Lung (tissue), 12 donors: ENCODE results near the gene COL4A3. TPM values are rescaled to one million over a fixed set of nuclear protein-coding genes. Genes with fewer than 3 reads are reported as not detected.

ENCODE experiments used
- ATAC-seq: fragments of 200-7000 bp; cut with Tn5 transposase; one replicate; pipeline ENCODE4 v1.9.1; 2020; ENCODE audit warnings: moderate number of reproducible peaks; ENCODE audit not compliant: insufficient read depth, low FRiP score
- DNase-seq, 3 donors: peaks; one replicate each; pipeline ENCODE4 v3.0.0-alpha.2; 2013 to 2017
- H3K27ac ChIP-seq, 2 donors: one replicate each; pipeline ENCODE4 v1.5.1; 2013; ENCODE audit warnings: mild to moderate bottlenecking in 2 of 2, moderate library complexity in 2 of 2, control low read depth in 1 of 2, inconsistent platforms in 1 of 2, low read depth in 1 of 2, low read length in 1 of 2
- H3K27me3 ChIP-seq, 3 donors: one replicate each; pipeline ENCODE4 v1.5.1; 2013; ENCODE audit warnings: low read length in 2 of 3; ENCODE audit not compliant: control insufficient read depth in 3 of 3, insufficient read depth in 3 of 3
- H3K36me3 ChIP-seq, 4 donors: one replicate each; pipeline ENCODE4 v1.5.1; 2013; ENCODE audit warnings: low read length in 4 of 4, mild to moderate bottlenecking in 1 of 4, moderate library complexity in 1 of 4; ENCODE audit not compliant: control insufficient read depth in 4 of 4, insufficient read depth in 4 of 4
- H3K4me1 ChIP-seq, 5 donors: one replicate each; pipeline ENCODE4 v1.5.1; 2013; ENCODE audit warnings: low read length in 5 of 5, mild to moderate bottlenecking in 2 of 5, moderate library complexity in 1 of 5; ENCODE audit not compliant: control insufficient read depth in 5 of 5, insufficient read depth in 5 of 5
- H3K4me3 ChIP-seq: one replicate; pipeline ENCODE4 v1.5.1; 2013; ENCODE audit warnings: mild to moderate bottlenecking, control low read depth, moderate library complexity
- H3K9ac ChIP-seq, 2 donors: one replicate each; pipeline ENCODE4 v1.5.1; 2013; ENCODE audit warnings: low read length in 2 of 2, control low read depth in 1 of 2; ENCODE audit not compliant: insufficient read depth in 1 of 2
- H3K9me3 ChIP-seq, 4 donors: one replicate each; pipeline ENCODE4 v1.5.1; 2013; ENCODE audit warnings: low read length in 3 of 4, mild to moderate bottlenecking in 1 of 4, moderate library complexity in 1 of 4; ENCODE audit not compliant: control insufficient read depth in 4 of 4, insufficient read depth in 3 of 4
- WGBS, 2 donors: extraction: QIAGEN DNeasy Blood & Tissue Kit; methylation state at CpG; one replicate each; pipeline ENCODE4 v1.1.7; 2013; 5-methylcytosine and 5-hydroxymethylcytosine counted together
- polyA plus RNA-seq, 2 donors: library from polyadenylated mRNA; stranded (reverse); fragments of 200-250 nt; gene quantifications; one replicate each; pipeline ENCODE4 v1.2.1, GENCODE V29; 2013
- total RNA-seq, 2 donors: library from RNA; depleted of rRNA in 1 of 2; stranded (reverse); fragments of >200 nt in 1 of 2; gene quantifications; one replicate each; pipeline ENCODE4 v1.2.1, GENCODE V29; 2014 to 2021
- TF ChIP-seq, protein P1 (sequence below): IDR thresholded peaks from 2 replicates; pipeline ENCODE4 v1.5.1; 2012; ENCODE audit warnings: mild to moderate bottlenecking; ENCODE audit errors: control extremely low read depth, extremely low read depth
- donor health status: control.
- donor health status: control.
- donor health status: Bipolar disorder and iron deficiency.
- donor health status: healthy.
- donor health status: DM: yes; HTN: yes; CAD: no.

The COL4A3 gene
- total and polyA plus RNA-seq, 4 donors: 3.5 to 34.2 (median 20.2) TPM

DNA sequence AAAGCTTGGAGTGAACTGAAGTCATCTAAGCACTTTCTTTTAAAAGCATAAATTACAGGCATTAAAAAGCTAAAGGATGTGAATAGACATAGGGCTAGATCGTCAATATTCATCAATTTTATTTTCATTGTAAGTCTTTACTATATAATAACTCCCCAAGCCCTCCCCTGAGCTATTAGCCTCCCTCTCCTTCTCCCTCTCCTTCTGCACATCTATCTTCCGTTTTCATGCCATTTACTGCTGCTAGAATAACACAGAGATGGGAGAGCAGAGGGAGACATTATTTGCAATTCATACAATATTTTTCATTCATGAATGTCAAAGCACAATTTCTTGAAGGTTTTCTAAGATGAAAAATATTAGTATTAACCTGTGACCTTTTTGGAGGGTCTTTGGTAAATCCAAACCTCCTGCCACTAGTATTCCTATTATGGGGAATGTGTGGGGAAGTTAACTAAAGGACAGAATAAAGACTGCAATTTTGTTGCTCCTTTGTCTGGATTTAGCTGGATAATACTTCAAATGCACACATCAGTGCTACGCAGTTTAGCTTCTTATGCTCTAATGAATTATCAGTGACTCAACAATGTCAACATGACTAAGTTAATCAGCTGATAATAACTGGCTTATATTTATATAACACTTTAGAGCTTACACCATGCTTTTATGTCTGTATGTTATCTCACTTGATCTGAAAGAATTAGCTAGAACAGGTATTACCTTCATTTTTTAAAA, 132.4 kb downstream of the COL4A3 start:
- Histone ChIP-seq H3K27ac (no peak overlapping the region), H3K4me1 (no peaks in the 10 kb centered on the region), H3K36me3 (no peaks in the 10 kb centered on the region), H3K4me3 (no peak overlapping the region), H3K9ac (no peak overlapping the region), H3K27me3 (no peaks in the 10 kb centered on the region), H3K9me3 (no peaks in the 10 kb centered on the region)
- no peak for DNase-seq
- ATAC-seq: no peak
- WGBS, 2 donors: 81 to 86% methylated on average over 3 of the region's 3 CpGs
- TF ChIP-seq, protein P1, sequence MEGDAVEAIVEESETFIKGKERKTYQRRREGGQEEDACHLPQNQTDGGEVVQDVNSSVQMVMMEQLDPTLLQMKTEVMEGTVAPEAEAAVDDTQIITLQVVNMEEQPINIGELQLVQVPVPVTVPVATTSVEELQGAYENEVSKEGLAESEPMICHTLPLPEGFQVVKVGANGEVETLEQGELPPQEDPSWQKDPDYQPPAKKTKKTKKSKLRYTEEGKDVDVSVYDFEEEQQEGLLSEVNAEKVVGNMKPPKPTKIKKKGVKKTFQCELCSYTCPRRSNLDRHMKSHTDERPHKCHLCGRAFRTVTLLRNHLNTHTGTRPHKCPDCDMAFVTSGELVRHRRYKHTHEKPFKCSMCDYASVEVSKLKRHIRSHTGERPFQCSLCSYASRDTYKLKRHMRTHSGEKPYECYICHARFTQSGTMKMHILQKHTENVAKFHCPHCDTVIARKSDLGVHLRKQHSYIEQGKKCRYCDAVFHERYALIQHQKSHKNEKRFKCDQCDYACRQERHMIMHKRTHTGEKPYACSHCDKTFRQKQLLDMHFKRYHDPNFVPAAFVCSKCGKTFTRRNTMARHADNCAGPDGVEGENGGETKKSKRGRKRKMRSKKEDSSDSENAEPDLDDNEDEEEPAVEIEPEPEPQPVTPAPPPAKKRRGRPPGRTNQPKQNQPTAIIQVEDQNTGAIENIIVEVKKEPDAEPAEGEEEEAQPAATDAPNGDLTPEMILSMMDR: no peak

DNA sequence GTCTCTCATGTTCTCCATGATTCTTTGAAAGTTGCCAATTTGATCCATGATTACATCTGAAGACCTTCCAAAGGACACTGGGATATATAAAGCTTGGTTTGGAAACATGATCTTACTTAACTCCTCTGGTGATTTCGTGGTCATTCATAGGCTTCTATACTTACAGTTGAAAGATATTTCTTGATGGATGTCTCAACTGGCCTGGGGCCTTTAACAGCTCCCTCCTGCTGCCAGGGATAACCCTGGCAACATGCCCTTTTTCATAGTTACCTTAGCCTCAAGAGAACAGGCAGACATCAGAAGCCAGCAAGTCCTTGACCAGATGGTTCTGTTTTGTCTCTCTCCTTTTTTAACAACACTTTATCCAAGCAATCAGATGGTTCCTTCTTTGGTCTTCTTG, 137.1 kb downstream of the COL4A3 start:
- Histone ChIP-seq H3K27me3 (no peaks in the 10 kb centered on the region), H3K4me1 (no peaks in the 10 kb centered on the region), H3K27ac (no peak overlapping the region), H3K4me3 (no peak overlapping the region), H3K9me3 (no peaks in the 10 kb centered on the region), H3K36me3 (peaks cover 0 to 2% (median 0%) of the 10 kb centered on the region in 4 donors), H3K9ac (no peak overlapping the region)
- TF ChIP-seq, protein P1: no peak
- WGBS, 2 donors: 75 to 84% methylated on average over 1 of the region's 1 CpG
- no peak for DNase-seq
- no peak for ATAC-seq

DNA sequence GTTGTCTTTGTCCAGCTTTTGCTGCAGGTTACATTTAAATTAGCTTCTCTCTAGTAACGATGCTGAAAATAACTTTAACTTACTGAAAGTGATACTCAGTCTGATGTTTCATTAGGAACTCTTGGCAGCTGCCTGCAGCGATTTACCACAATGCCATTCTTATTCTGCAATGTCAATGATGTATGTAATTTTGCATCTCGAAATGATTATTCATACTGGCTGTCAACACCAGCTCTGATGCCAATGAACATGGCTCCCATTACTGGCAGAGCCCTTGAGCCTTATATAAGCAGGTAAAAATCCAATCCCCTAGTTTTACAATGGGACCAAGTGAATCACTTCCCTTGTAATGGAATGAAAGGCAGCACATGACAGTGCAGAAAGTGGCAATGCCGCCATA, 144.4 kb downstream of the COL4A3 start:
- H3K4me3 ChIP-seq: no peak overlapping the region
- no peaks in the 10 kb centered on the region for H3K9me3 ChIP-seq
- peaks cover 0 to 2% (median 0%) of the 10 kb centered on the region in 4 donors for H3K36me3 ChIP-seq
- H3K4me1 ChIP-seq: no peaks in the 10 kb centered on the region
- no peak overlapping the region for H3K27ac ChIP-seq
- TF ChIP-seq, protein P1: no peak
- no peak for DNase-seq
- no peak for ATAC-seq
- no peaks in the 10 kb centered on the region for H3K27me3 ChIP-seq
- no peak overlapping the region for H3K9ac ChIP-seq
- 88 to 91% methylated on average over 4 of the region's 4 CpGs for WGBS, 2 donors

DNA sequence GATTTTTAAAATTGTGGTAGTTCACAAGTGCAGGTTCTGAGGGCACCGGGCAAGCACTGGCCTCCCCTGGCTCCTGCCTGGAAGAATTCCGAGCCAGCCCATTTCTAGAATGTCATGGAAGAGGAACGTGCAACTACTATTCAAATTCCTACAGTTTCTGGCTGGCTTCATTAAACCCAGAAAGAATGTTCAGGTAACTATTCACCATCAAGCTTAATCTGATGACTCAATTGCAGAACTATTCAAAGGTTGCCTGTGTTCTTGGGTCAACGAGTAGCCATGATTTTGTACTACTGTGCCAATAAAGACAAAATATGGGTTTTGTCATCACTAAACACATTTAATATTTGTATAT, 146.3 kb downstream of the COL4A3 start:
- H3K4me3 ChIP-seq: no peak overlapping the region
- no peak overlapping the region for H3K9ac ChIP-seq
- no peaks in the 10 kb centered on the region for H3K36me3 ChIP-seq
- H3K27me3 ChIP-seq: no peaks in the 10 kb centered on the region
- H3K27ac ChIP-seq: no peak overlapping the region
- WGBS, 2 donors: 86 to 93% methylated on average over 4 of the region's 4 CpGs
- no peak for ATAC-seq
- no peaks in the 10 kb centered on the region for H3K4me1 ChIP-seq
- TF ChIP-seq, protein P1: no peak
- DNase-seq: no peak
- H3K9me3 ChIP-seq: no peaks in the 10 kb centered on the region
